ENCODE measurements around the gene FRMD4B.

FRMD4B gene

GRCh38 chr3:69406163-69406562, 20.3 kb upstream of the FRMD4B start:
- in situ Hi-C loops (cut with MboI; ENCODE audit: low sequenced_read_pairs): no loop called here

DNA sequence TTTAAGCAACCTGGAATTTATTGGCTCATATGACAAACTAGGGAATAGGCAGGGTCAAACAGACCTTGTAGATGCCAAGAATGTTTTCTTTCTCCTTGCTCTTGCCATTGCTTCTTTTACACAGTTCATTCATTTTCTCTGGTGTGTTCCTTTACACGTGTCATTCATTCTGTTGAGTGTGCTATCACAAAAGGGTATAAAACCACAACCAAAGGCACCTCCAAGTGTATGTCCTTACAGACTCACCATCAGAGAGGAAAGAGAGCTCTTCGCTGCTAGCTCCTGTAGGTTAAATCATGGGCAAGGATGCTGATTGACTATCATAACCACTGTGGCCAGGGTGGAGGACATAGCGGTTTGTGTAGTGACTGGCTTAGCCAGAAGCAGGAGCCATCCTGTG, 19.2 kb upstream of the FRMD4B start:
- in situ Hi-C loops (cut with MboI; ENCODE audit: low sequenced_read_pairs): no loop called here

- in situ Hi-C loops (cut with MboI; ENCODE audit: low sequenced_read_pairs): no loop called here
These were observed 17.6 kb upstream of the FRMD4B start for GRCh38 chr3:69403454-69403853.

- in situ Hi-C loops (cut with MboI; ENCODE audit: low sequenced_read_pairs): no loop called here
These were observed 14.8 kb upstream of the FRMD4B start for GRCh38 chr3:69400683-69401082.

GRCh38 chr3:69392850-69393249, 7.0 kb upstream of the FRMD4B start:
- in situ Hi-C loops (cut with MboI; ENCODE audit: low sequenced_read_pairs): no loop called here

GRCh38 chr3:69392415-69392814, 6.5 kb upstream of the FRMD4B start:
- in situ Hi-C loops (cut with MboI; ENCODE audit: low sequenced_read_pairs): no loop called here

- in situ Hi-C loops (cut with MboI; ENCODE audit: low sequenced_read_pairs): no loop called here
These were observed 5.7 kb upstream of the FRMD4B start for GRCh38 chr3:69391554-69391953.

GRCh38 chr3:69390771-69391170, 4.9 kb upstream of the FRMD4B start:
- in situ Hi-C loops (cut with MboI; ENCODE audit: low sequenced_read_pairs): no loop called here

- in situ Hi-C loops (cut with MboI; ENCODE audit: low sequenced_read_pairs): no loop called here
These were observed 3.8 kb upstream of the FRMD4B start for GRCh38 chr3:69389520-69390248.

DNA sequence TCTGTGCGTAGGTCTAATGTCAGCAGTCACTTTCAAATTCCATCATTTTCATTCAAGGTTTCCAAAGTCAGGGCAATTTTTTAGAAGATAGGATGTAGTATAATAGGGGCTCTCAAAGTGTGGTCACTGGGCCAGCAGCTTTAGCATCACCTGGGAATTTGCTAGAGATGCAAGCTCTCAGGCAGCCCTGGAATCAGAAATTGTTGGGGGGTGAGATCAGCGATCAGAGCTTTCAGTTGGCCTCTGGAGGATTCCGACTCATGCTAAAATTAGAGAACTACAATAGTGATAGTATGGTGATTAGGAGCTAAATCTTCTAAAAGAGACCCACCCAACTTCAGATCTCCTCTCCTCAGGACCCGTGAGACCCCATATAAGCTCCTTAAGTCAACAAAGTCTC, 2.4 kb upstream of the FRMD4B start:
- in situ Hi-C loops (cut with MboI; ENCODE audit: low sequenced_read_pairs): no loop called here

DNA sequence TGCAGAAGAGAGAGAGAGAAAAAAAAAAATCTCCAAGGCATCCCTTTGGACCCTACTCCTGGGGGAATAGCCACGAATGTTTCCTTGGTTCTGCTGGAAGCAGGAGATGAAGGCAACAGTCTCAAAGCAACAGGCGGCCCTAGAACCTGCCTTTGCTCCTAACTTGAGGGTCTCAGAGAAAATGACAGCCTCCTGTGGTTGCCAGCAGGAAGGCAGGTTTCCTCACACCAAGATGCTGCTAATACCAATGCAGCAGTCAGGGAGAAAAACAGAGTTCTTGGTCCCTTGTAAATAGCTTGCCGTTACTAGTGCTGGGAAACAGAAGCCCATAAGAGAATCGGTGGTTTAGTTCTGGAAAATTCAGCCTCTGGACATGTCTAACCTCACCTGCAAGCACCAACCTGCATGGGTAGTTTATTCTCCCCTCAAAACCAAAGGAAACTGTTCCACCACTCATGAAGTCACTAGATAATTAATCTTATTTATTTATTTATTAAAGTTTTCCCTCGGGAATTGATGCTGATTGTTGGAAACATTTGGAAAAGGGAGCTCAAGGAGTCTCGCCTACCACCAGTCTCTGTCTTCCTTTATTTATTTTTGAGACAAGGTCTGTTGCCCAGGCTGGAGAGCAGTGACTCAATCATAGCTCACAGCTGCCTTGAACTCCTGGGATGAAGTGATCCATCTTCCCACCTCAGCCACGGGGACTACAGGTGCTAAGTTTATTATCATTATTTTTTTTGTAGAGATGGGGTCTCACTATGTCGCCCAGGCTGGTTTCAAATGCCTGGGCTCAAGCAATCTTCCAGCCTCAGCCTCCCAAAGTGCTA, 883 bp upstream of the FRMD4B start:
- in situ Hi-C loops (cut with MboI; ENCODE audit: low sequenced_read_pairs): no loop called here

DNA sequence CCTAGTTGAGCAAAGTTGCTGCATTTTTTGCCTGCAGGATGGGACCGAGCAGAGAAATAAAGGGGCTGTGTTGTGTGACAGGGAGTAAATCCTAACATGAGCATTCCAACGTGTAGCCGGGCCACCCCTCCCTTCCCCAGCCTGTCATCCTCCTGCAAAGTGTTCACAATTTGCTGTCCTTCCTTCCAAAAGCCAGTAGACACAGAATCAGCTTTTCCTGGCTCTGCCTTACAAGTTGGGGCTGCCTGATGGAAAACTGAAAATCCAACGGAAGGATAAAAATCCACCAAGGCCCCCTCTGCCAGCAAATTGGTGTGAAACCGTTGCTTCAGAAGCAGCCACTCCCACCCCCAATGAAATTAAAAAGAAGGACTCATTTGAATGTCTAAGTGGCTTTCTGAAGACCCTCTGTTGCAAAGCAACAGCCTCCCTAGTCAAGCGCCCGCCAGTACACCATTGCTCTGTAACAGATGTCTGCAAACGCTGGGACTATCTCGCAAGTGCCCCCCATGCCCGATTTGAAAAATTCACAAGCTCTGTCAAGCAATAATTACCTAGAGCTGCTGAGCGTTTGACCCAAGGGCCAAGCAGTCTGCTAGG, 665 bp downstream of the FRMD4B start:
- in situ Hi-C loops (cut with MboI; ENCODE audit: low sequenced_read_pairs): no loop called here

DNA sequence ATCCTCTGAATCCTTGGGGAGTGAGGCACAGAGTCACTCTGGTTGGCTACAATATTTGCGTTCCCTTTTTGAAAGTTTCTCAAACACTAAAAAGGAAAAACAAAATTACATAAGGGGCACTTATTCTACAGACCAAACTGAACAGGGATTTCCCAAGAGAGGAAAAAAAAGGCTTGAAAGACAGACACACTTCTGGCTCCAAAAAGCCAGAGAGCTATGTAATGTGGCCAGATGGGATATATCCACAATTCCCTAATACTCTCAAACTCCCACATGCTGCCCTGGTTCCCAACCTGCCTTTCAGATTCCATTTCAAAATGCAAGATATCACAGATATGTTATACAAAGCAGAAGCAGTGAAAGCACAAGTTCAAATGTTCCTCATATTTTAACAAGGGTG, 1.6 kb downstream of the FRMD4B start:
- in situ Hi-C loops (cut with MboI; ENCODE audit: low sequenced_read_pairs): no loop called here

DNA sequence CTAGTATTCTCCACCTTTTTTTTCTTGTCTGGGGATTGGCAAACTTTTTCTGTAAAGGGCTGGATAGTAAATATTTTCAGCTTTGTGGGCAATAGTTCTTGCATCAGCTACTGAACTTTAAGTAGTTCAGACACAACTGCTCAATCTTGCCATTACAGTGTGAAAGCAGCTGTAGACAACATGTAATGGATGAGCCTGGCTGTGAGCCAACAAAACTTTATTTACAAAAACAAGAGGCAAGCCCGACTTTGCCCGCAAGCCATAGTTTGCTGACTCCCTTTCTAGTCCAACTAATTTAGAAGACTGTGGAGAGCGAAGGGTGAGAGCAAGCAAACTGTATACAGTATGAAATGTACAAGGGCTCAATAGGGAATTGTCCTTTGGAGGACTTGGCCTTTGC, 6.2 kb downstream of the FRMD4B start:
- in situ Hi-C loops (cut with MboI; ENCODE audit: low sequenced_read_pairs): no loop called here

DNA sequence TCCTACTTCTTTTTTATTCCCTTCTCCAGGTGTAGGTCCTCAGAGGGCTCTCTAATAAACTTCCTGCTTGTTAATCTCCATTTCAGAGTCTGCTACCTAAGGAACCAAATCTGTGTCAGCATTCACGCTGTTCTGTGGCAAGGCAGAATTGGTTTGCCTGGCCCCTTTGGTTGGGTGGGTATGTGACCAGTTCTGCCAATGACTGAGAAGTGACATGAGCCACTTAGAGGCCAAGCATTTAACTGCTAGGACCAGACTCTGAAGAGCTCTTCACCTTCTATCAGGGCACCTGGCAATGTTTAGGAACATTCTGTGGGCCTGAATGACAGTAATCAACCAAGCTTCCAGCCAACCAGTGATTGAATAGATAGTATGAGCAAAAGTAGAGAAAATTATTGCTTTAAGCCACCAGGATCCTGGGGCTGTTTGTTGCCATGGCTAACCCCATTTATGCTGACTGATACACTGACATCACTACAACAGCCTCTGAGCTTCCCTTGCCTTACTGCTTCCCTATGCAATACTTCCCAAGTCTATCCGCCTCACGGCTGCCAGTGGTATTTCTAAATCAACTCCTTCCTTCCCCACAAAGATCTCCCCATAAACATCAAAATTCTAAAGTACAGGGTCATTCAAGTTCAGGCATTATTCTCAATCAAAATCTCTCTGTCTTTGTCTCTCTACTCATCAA, 7.6 kb downstream of the FRMD4B start:
- in situ Hi-C loops (cut with MboI; ENCODE audit: low sequenced_read_pairs): no loop called here

GRCh38 chr3:69377262-69377661, 8.6 kb downstream of the FRMD4B start:
- in situ Hi-C loops (cut with MboI; ENCODE audit: low sequenced_read_pairs): no loop called here

- in situ Hi-C loops (cut with MboI; ENCODE audit: low sequenced_read_pairs): no loop called here
These were observed 9.2 kb downstream of the FRMD4B start for GRCh38 chr3:69376731-69377130.

GRCh38 chr3:69371816-69372215, 14.1 kb downstream of the FRMD4B start:
- in situ Hi-C loops (cut with MboI; ENCODE audit: low sequenced_read_pairs): no loop called here

DNA sequence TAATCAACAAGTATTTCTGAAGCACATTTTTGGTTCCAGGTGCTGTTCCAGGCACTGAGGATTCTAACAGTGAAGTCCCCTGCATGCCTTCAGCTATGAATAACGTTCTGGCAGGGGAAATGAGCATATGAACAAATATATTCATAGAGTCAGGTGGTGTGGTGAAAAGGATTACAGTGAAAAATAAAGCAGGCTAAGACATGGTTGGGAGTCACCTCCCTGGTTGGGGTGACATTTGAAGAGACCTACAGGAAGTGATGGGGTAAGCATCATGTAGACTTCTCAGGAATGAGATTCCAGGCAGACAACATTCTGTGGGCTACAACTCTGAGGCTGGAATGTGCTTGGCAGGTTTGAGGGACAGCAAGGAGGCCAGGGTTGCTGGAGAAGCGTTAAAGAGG, 15.0 kb downstream of the FRMD4B start:
- in situ Hi-C loops (cut with MboI; ENCODE audit: low sequenced_read_pairs): no loop called here

- in situ Hi-C loops (cut with MboI; ENCODE audit: low sequenced_read_pairs): no loop called here
These were observed 15.6 kb downstream of the FRMD4B start for GRCh38 chr3:69370156-69370883.
